ENCODE data around the gene ERCC6.
A peak's percentile ranks its signal among the peaks of the same experiment; 100 is the strongest.

ERCC6 gene

GRCh38 chr10:49538381-49539319 lies at the start of gene ERCC6:
Gene ERCC6, minus strand, starts transcription at chr10:49539121.
- peak; percentile 90 to 95 for DNase-seq (ENCODE audit: low read depth in 2 of 2)

GRCh38 chr10:49587981-49588380 lies 49.1 kb upstream of the ERCC6 start:
- DNase-seq (ENCODE audit: low read depth in 2 of 2) = no peak

- DNase-seq (ENCODE audit: low read depth in 2 of 2) = no peak
Observed at GRCh38 chr10:49585387-49585786, 46.5 kb upstream of the ERCC6 start.

- no peak for DNase-seq (ENCODE audit: low read depth in 2 of 2)
Observed at GRCh38 chr10:49579621-49580020, 40.7 kb upstream of the ERCC6 start.

DNA sequence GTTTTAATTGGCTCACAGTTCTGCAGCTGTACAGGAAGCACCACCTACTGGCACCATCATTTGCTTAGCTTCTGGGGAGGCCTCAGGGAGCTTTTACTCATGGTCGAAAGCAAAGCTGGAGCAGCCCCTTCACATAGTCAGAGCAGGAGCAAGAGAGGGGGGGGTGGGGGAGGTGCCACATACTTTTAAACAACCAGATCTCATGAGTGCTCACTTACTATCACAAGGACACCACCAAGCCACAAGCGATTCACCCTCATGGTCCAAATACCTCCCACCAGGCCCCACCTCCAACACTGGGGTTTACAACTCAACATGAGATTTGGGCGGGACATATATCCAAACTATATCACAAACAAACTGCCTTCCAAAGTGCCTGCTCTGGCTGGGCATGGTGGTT lies 39.5 kb upstream of the ERCC6 start:
- no peak for DNase-seq (ENCODE audit: low read depth in 2 of 2)

GRCh38 chr10:49577182-49577925 lies 38.4 kb upstream of the ERCC6 start:
- no peak for DNase-seq (ENCODE audit: low read depth in 2 of 2)

DNA sequence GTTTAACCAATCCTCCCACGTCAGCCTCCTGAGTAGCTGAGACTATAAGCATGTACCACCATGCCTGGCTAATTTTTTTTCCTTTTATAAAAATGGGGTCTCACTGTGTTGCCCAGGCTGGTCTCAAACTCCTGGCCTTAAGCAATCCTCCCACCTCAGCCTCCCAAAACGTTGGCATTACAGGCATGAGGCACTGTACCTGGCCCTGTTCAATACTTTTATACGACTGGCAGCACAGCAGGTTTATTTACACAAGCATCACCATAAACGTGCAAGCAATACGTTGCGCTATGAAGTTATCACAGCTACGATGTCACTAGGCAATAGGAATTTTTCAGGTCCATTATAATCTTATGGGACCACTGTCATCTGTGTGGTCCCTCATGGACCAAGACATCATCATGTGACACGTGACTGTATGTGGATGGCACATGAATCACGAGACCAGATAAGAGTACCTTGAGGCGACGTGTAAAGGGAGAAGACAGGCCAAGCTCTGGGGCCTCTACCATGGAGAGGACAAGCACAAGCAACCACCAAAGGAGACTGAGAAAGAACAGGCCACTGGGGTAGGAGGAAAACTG lies 36.7 kb upstream of the ERCC6 start:
- DNase-seq (ENCODE audit: low read depth in 2 of 2) = no peak

DNA sequence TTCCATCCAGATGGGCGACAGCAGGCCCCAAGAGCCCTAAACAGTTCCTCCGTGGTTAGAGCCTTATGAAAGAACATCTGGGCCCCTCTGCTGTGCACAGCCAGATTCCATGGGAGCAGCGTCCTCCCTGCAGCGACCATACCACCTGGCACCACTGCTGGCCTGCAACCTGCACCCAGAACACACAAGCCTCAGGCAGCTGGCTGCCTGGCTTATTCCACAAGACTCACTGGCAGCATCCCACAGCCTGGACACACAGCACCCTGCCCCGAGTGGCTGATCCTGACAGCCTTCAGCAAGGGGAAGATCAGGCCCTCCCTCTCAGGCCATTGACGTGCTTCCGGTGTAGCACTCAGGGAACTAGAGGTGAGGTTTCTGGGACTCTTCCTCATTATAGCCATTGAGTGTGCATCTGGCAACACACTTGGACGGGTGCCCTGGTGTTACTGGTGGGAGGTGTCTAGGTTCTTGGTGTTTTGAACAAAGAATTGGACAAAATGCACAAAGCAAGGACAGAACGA lies 33.7 kb upstream of the ERCC6 start:
- no peak for DNase-seq (ENCODE audit: low read depth in 2 of 2)

GRCh38 chr10:49571388-49571787 lies 32.5 kb upstream of the ERCC6 start:
- DNase-seq (ENCODE audit: low read depth in 2 of 2) = no peak

DNA sequence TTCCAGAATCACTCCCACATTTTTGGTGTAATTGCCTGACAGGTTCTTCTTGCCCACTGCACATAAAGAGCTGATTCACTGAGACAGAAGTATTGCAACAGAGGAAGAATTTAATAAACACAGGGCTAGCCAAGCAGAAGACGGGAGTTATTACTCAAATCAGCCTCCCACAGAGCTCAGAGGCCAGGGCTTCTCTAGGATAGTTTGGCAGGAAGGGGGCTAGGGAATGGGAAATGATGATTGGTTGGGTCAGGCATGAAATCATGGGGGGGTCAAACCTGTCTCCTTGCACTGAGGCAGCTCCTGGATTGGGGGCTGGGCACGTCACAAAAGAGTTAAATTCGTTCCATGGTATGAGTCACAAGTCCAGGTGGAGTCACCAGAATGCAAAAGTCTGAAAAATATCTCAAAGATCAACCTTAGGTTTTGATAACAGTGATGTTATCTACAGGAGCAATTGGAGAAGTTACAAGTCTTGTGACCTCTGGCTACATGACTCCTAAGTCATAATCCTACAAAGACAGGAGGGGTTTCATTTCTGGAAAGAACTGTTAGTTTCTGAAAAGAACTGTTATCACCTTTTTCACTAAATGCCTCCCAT lies 30.2 kb upstream of the ERCC6 start:
- DNase-seq (ENCODE audit: low read depth in 2 of 2) = no peak

DNA sequence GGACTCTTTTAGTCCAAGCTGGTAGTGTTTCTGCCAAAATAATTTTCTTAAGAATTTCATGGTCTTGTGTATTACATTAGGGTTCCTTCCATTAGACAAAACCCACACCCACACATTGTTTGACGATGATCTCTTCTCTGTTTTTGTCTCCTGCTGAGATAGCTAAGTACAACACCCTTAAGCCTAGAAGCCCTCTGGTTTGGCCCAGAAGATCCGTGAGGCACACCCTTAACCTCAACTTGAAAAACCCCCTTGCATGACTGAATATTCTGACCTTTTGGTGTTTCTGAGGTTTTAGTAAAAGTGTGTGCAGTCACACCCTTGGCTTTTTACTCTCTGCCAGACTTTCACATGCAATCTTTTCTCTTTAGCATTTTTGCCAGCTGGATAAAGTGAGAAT lies 29.3 kb upstream of the ERCC6 start:
- no peak for DNase-seq (ENCODE audit: low read depth in 2 of 2)

DNA sequence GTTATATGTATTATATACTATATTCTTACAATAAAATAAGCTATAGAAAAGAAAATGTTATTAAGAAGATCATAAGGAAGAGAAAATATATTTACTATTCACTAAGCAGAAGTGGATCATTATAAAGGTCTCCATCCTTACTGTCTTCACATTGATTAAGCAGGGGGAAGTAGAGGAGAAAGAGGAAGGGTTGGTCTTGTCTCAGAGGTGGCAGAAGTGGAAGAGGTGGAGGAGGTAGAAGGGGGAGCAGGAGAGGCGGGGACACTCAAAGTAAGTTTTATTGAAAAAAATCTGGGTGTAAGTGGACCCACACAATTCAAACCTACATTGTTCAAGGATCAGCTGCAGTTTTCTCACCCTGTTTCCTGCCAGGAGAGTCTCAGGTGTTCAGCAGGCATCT lies 28.9 kb upstream of the ERCC6 start:
- no peak for DNase-seq (ENCODE audit: low read depth in 2 of 2)

DNA sequence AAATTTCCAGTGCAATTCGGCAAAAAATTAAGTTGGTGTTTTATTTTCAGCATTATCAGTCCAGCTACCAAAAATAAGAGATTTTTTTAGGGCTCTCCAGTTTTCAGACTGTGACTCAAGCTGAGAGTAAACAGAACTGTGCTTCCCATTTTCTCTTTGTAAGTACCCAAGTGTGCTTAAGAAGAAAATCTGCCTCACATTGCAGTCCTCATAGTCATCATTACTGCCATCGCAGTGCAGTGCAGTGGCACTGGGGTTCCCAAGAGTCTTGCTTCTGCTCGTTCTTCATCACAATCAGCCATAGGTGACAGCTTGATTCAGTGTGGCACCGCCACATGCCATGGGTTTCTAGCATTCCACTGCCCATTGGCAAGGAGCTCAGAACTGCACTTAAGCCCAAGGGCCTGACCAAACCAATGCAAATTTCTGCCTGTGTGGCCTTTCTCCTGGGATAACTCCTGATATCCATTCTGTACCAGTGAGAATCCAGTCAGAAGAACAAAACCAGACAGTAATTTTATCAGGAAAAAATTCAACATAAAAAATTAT lies 25.6 kb upstream of the ERCC6 start:
- no peak for DNase-seq (ENCODE audit: low read depth in 2 of 2)

DNA sequence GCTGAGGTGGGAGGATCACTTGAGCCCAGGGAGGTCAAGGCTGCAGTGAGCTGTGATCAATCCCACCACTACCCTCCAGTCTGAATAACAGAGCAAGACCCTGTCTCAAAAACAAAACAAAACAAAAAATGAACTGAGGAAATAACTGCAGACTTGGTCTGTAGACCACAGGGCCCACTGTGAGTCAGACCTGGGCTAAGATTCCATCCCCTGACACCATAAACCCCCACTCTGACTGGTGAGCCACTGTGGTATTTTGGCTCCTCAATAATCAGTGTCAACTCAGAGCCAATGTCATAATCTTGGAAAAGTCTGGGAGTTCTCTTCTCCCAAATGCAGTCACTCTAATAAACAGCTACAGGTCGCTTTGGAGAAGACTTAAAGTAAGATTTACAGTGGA lies 24.0 kb upstream of the ERCC6 start:
- no peak for DNase-seq (ENCODE audit: low read depth in 2 of 2)

DNA sequence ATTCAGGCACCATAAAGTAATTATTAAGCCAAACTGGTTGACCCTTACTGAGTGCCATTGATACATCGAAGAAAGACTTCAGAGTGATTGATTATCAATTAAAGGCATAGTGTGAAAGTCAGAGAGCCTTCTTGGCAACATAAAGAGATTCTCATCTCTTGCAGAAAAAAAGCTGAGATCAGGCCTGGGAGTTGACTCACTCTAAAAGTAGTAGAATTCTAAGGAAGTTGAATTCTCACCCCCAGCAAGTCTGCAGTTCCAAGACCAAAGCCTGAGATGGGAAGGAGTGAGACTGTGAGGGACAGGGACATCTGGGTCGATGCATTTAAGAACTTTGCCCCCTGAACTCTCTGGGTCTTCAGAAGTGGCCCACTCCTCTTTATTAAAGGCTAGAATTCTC lies 21.6 kb upstream of the ERCC6 start:
- no peak for DNase-seq (ENCODE audit: low read depth in 2 of 2)

GRCh38 chr10:49559476-49559875 lies 20.6 kb upstream of the ERCC6 start:
- no peak for DNase-seq (ENCODE audit: low read depth in 2 of 2)

- DNase-seq (ENCODE audit: low read depth in 2 of 2) = no peak
Observed at GRCh38 chr10:49558190-49558589, 19.3 kb upstream of the ERCC6 start.

DNA sequence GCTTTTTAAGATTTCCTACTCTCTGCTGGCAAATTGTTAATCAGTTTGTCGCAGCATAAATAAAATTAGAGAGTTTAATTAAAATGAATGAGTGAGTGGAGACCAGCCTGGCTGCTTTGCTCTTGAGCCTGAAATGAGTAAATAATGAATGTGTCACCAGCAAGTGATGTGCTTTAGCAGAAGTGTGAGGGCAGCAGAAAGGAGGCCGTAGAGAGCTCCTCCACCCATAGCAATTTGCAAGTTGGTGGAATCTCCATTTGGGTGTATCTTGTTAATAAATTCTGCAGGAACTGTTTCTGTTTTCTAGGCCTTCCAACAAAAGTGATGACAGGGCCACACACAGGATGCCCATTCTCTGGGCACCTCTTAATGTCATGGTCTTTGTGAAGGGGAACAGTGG lies 18.8 kb upstream of the ERCC6 start:
- no peak for DNase-seq (ENCODE audit: low read depth in 2 of 2)

DNA sequence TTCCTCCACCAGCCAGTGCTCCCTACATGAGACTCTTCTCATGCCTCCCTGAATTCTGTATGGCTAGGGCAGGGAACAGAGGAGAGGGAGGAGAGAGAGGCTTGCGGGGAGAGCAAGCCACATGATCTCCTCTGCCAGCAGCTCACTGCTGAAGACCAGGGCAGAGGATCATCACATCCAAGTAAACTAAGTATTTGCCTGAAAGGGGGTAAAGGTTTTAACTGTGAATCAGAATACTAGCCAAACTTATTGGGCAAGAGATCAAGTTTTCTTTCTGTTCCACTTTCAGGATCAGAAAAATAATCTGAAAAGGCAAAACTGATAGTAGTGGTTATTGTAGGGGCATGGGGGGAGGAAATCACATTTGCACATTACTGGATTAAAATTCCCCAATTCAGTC lies 17.8 kb upstream of the ERCC6 start:
- no peak for DNase-seq (ENCODE audit: low read depth in 2 of 2)

GRCh38 chr10:49552277-49552676 lies 13.4 kb upstream of the ERCC6 start:
- no peak for DNase-seq (ENCODE audit: low read depth in 2 of 2)

DNA sequence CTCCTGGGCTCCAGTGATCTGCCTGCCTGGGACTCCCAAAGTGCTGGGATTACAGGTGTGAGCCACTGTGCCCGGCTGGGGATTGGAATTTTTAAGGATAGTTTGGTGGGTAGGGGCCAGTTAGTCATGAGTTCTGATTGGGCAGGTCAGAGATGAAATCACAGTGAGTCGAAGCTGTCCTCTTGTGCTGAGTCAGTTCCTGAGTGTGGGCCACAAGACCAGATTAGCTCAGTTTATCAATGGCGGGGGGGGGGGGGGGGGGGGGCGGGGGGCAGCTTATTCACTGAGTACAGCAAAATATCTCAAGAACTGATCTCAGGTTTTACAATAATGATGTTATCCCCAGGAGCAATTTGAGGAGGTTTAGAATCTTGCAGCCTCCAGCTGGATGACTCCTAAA lies 11.6 kb upstream of the ERCC6 start:
- DNase-seq (ENCODE audit: low read depth in 2 of 2) = no peak
